ENCODE data around the gene PPP1R14D.

DNA sequence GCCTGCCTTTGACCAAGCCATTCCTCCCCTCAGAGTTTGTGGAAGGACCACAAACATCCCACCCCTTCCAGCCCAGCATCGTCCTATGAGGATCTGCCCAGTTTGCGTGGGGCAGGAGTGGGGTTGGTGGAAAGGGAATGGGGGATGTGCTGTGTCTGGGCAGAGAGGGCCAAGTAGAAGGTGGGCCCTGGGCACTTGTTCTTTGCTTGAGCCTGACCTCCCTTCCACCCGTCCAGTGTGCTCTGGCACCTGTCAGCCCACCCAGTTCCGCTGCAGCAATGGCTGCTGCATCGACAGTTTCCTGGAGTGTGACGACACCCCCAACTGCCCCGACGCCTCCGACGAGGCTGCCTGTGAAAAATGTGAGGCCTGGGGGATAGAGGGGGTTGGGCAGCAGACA is 25.7 kb upstream of the PPP1R14D start:
- TF ChIP-seq EZH2 (IDR thresholded peaks at IDR 0.05; ENCODE audit: insufficient read depth, poor library complexity, severe bottlenecking) (no peak), EZH2phosphoT487 (IDR thresholded peaks at IDR 0.05; ENCODE audit: insufficient read depth, low read depth) (no peak)

All from GM23248 (cell line).